SH-SY5Y (cell line): Measurements from ENCODE around the gene SHMT1.

Experiments used
- GATA2 ChIP-seq: IDR thresholded peaks from 2 replicates; pipeline ENCODE4 v1.6.1; 2011; ENCODE audit warnings: mild to moderate bottlenecking, low read depth, low read length
- GATA3 ChIP-seq: IDR thresholded peaks from 2 replicates; pipeline ENCODE4 v1.6.1; 2011; ENCODE audit warnings: low read depth, mild to moderate bottlenecking, low read length, moderate library complexity

- TF ChIP-seq GATA3 (no peak), GATA2 (no peak)
Observed at GRCh38 chr17:18318771-18319450, 44.4 kb downstream of the SHMT1 start.
